OCI-LY3 (cell line): ENCODE measurements around the gene PIERCE2.

Experiments
- H2AFZ ChIP-seq: fragments of 200-600, 300-600 bp; shearing (Covaris generic); 2 replicates; pipeline ENCODE4 v1.6.0; 2014; ENCODE audit warnings: antibody characterized with exemption, low read depth, low read length
- H3K27ac ChIP-seq: fragments of 200-600, 300-600 bp; sonication (generic); 2 replicates; pipeline ENCODE4 v1.5.1; 2014; ENCODE audit warnings: mild to moderate bottlenecking, low read length, moderate library complexity, mixed read lengths
- H3K27me3 ChIP-seq: fragments of 200-600, 300-600 bp; sonication (generic); 2 replicates; pipeline ENCODE4 v1.6.1; 2014; ENCODE audit warnings: low read depth, low read length, mixed read lengths
- H3K36me3 ChIP-seq: fragments of 200-600, 300-600 bp; sonication (generic); replicated peaks from 2 replicates; pipeline ENCODE3; 2014; ENCODE audit warnings: low read depth, low read length, mixed read lengths
- H3K4me1 ChIP-seq: fragments of 300-600, 200-600 bp; sonication (generic); 2 replicates; pipeline ENCODE4 v1.6.1; 2014; ENCODE audit warnings: low read length, mixed read lengths
- H3K4me2 ChIP-seq: fragments of 200-600, 300-600 bp; sonication (generic); 2 replicates; pipeline ENCODE4 v1.6.1; 2014; ENCODE audit warnings: low read length, mixed read lengths
- H3K4me3 ChIP-seq: fragments of 300-600, 200-600 bp; sonication (generic); 2 replicates; pipeline ENCODE4 v1.5.1; 2014; ENCODE audit warnings: antibody characterized with exemption, mild to moderate bottlenecking, low read length, moderate library complexity
- H3K79me2 ChIP-seq: fragments of 300-600, 200-600 bp; shearing (Covaris generic); 2 replicates; pipeline ENCODE4 v1.6.1; 2014; ENCODE audit warnings: mild to moderate bottlenecking, low read length, mixed read lengths
- H3K9ac ChIP-seq: fragments of 300-600, 200-600 bp; shearing (Covaris generic); 2 replicates; pipeline ENCODE4 v1.6.0; 2014; ENCODE audit warnings: mild to moderate bottlenecking, low read length, moderate library complexity
- H3K9me3 ChIP-seq: fragments of 200-600, 300-600 bp; shearing (Covaris generic); 2 replicates; pipeline ENCODE4 v1.6.1; 2014; ENCODE audit warnings: low read length, mixed read lengths; ENCODE audit not compliant: insufficient read depth
- H4K20me1 ChIP-seq: fragments of 200-600, 300-600 bp; sonication (generic); 2 replicates; pipeline ENCODE4 v1.6.1; 2016; ENCODE audit warnings: low read length, mixed read lengths; ENCODE audit not compliant: insufficient read depth
- CTCF ChIP-seq: fragments of 200-600, 300-600 bp; sonication (generic); IDR thresholded peaks from 2 replicates; pipeline ENCODE4 v1.5.1; 2014; ENCODE audit warnings: antibody characterized with exemption, low read length, low read depth
- EZH2phosphoT487 ChIP-seq: fragments of 200-600 bp; shearing (Covaris generic); IDR thresholded peaks from 2 replicates; pipeline ENCODE4 v1.6.1; 2018; ENCODE audit warnings: antibody characterized with exemption, mixed run types, low read depth

PIERCE2 gene

DNA sequence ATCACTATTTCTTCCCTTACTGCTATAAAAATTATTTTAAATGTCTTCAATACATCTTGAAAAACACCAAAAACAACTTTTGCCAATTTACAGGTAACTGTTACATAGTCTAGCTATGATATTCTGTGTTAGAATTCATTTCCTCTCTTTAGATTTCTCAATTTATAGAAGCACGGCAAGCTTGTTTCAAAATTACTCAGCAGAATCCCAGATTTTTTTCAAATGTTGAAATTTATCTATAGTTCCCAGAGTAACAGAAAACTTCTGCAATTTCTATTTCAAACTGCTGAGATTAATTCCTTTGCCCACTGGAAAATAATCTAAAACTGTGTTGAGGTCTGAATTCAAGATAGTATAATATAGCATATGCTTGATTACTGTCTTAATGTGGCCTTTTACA, 41.3 kb upstream of the PIERCE2 start:
- Histone ChIP-seq H3K4me2 (no peak overlapping the region), H4K20me1 (no peaks in the 10 kb centered on the region), H3K36me3 (no peaks in the 10 kb centered on the region), H3K27ac (no peak overlapping the region), H3K79me2 (no peaks in the 10 kb centered on the region), H3K4me3 (no peak overlapping the region), H3K9me3 (no peaks in the 10 kb centered on the region), H3K27me3 (no peaks in the 10 kb centered on the region), H3K9ac (no peak overlapping the region), H2AFZ (no peak overlapping the region), H3K4me1 (no peaks in the 10 kb centered on the region)
- no peak for TF ChIP-seq EZH2phosphoT487
- TF ChIP-seq CTCF, result no peak

GRCh38 chr15:55372701-55373440, 35.4 kb upstream of the PIERCE2 start:
- no peak overlapping the region for H3K4me3 ChIP-seq
- H3K9ac ChIP-seq, result no peak overlapping the region
- no peaks in the 10 kb centered on the region for H3K9me3 ChIP-seq
- H3K79me2 ChIP-seq, result no peaks in the 10 kb centered on the region
- peaks cover 9% of the 10 kb centered on the region; the same call in 1 of the 2 replicates for H3K4me1 ChIP-seq
- H4K20me1 ChIP-seq, result no peaks in the 10 kb centered on the region
- no peak overlapping the region for H2AFZ ChIP-seq
- no peaks in the 10 kb centered on the region for H3K27me3 ChIP-seq
- H3K4me2 ChIP-seq, result no peak overlapping the region
- H3K36me3 ChIP-seq, result no peaks in the 10 kb centered on the region
- no peak overlapping the region for H3K27ac ChIP-seq
- TF ChIP-seq EZH2phosphoT487 (no peak), CTCF (no peak)

GRCh38 chr15:55379095-55379494, 29.2 kb upstream of the PIERCE2 start:
- Histone ChIP-seq H3K4me2 (no peak overlapping the region), H3K79me2 (no peaks in the 10 kb centered on the region), H4K20me1 (no peaks in the 10 kb centered on the region), H3K27ac (no peak overlapping the region), H3K9ac (no peak overlapping the region), H3K27me3 (no peaks in the 10 kb centered on the region), H2AFZ (no peak overlapping the region), H3K4me1 (0 out of 2 replicates have a peak, but pooled peaks cover 6% of the 10 kb centered on the region), H3K36me3 (no peaks in the 10 kb centered on the region), H3K9me3 (no peaks in the 10 kb centered on the region), H3K4me3 (no peak overlapping the region)
- TF ChIP-seq EZH2phosphoT487, result no peak

DNA sequence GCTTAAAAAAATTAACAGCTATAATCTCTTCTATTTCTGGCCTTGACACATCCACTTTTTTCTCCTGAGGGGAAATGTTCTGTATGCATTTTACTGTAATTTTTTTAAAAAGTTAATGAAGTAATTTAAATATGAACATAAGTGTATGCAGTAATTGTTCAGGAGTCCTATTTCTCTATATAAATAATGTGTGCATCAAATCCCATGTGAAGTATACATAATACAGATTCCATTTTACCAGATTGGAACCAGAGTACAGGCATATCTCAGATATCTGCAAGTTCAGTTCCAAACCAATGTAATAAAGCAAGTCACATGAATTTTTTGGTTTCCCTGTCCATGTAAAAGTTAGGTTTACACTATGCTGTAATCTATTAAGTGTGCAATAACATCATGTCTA, 26.7 kb upstream of the PIERCE2 start:
- Histone ChIP-seq H3K27ac (no peak overlapping the region), H3K9ac (no peak overlapping the region), H2AFZ (no peak overlapping the region), H3K27me3 (no peaks in the 10 kb centered on the region), H3K9me3 (no peaks in the 10 kb centered on the region), H3K4me1 (no peaks in the 10 kb centered on the region), H3K4me3 (no peak overlapping the region), H3K79me2 (no peaks in the 10 kb centered on the region), H3K4me2 (no peak overlapping the region), H4K20me1 (no peaks in the 10 kb centered on the region), H3K36me3 (no peaks in the 10 kb centered on the region)
- TF ChIP-seq CTCF, result no peak
- TF ChIP-seq EZH2phosphoT487, result no peak
